H1 (cell line): ENCODE data around the gene FPR3. TPM values are rescaled to one million over a fixed set of nuclear protein-coding genes. Genes with fewer than 3 reads are reported as not detected.

ENCODE experiments used
- CTCF ChIA-PET: fragments of 300-600 bp; sonication (Branson Sonifier 250); formaldehyde crosslinking; loops from one replicate; lab custom pipeline; 2021; ENCODE audit not compliant: partially characterized antibody; lab: Charles Lee
- POLR2A ChIA-PET: fragments of 300-600 bp; sonication (Branson Sonifier 250); formaldehyde crosslinking; loops from one replicate; lab custom pipeline; 2021; ENCODE audit warnings: inconsistent platforms; ENCODE audit not compliant: partially characterized antibody; lab: Charles Lee
- DNase-seq, 2 experiments: peaks; one replicate each; pipeline versions ENCODE4 v3.0.0 to v3.0.0-alpha.2; 2010 to 2022; ENCODE audit warnings: low spot score in 2 of 2, low read depth in 1 of 2, mixed read lengths in 1 of 2
- FAIRE-seq: peaks from 2 replicates; lab custom pipeline; 2011; peaks lifted over from hg19 to GRCh38; lab: Jason Lieb, UNC
- H2AFZ ChIP-seq: 2 replicates; pipeline ENCODE4 v1.8.1; 2012; ENCODE audit warnings: low read length, inconsistent platforms
- H2AK5ac ChIP-seq: 2 replicates; pipeline ENCODE4 v1.6.1; 2013; ENCODE audit warnings: low read depth, low read length
- H2BK120ac ChIP-seq: replicated peaks from 2 replicates; pipeline ENCODE3; 2013; ENCODE audit warnings: low read depth, low read length, inconsistent platforms
- H2BK12ac ChIP-seq: 2 replicates; pipeline ENCODE4 v1.6.1; 2013; ENCODE audit warnings: low read depth, low read length
- H2BK15ac ChIP-seq: 2 replicates; pipeline ENCODE4 v1.6.1; 2013; ENCODE audit warnings: low read length
- H2BK20ac ChIP-seq: 2 replicates; pipeline ENCODE4 v1.6.1; 2013; ENCODE audit warnings: low read length
- H2BK5ac ChIP-seq: 2 replicates; pipeline ENCODE4 v1.6.1; 2013; ENCODE audit warnings: low read depth, low read length
- H3K14ac ChIP-seq: 2 replicates; pipeline ENCODE4 v1.6.1; 2013; ENCODE audit warnings: inconsistent platforms; ENCODE audit not compliant: insufficient read length
- H3K18ac ChIP-seq: 2 replicates; pipeline ENCODE4 v1.6.1; 2013; ENCODE audit warnings: low read length; ENCODE audit errors: extremely low read depth
- H3K23ac ChIP-seq: 2 replicates; pipeline ENCODE4 v1.6.1; 2013; ENCODE audit warnings: inconsistent platforms; ENCODE audit not compliant: insufficient read length
- H3K23me2 ChIP-seq: 2 replicates; pipeline ENCODE4 v1.6.1; 2013; ENCODE audit warnings: low read depth, low read length
- H3K27ac ChIP-seq: 2 replicates; pipeline ENCODE4 v1.6.1; 2011; ENCODE audit warnings: low read depth, low read length, inconsistent platforms
- H3K27me3 ChIP-seq, 4 experiments: replicated peaks in 1 of 4; 1 replicate in 1 of 4; 2 replicates in 3 of 4; pipeline versions ENCODE4 v1.6.1 to v1.8.1; 2011 to 2013; ENCODE audit warnings: low read length in 3 of 4, mild to moderate bottlenecking in 3 of 4, inconsistent platforms in 2 of 4, mixed read lengths in 2 of 4, moderate library complexity in 1 of 4; ENCODE audit not compliant: control insufficient read depth in 3 of 4, insufficient read depth in 3 of 4; ENCODE audit errors: extremely low read depth in 1 of 4
- H3K36me3 ChIP-seq, 4 experiments: 2 replicates each; pipeline versions ENCODE4 v1.6.1 to v1.8.1; 2011 to 2013; ENCODE audit warnings: mild to moderate bottlenecking in 4 of 4, low read length in 3 of 4, moderate library complexity in 2 of 4, control low read depth in 1 of 4, inconsistent platforms in 1 of 4; ENCODE audit not compliant: insufficient read depth in 4 of 4, control insufficient read depth in 2 of 4
- H3K4ac ChIP-seq: replicated peaks from 2 replicates; pipeline ENCODE3; 2013; ENCODE audit warnings: low read length, low read depth, mixed read lengths, inconsistent platforms; ENCODE audit not compliant: insufficient read length
- H3K4me1 ChIP-seq, 4 experiments: replicated peaks in 1 of 4; 1 replicate in 1 of 4; 2 replicates in 3 of 4; pipeline versions ENCODE4 v1.6.1 to v1.8.1; 2011 to 2013; ENCODE audit warnings: low read length in 3 of 4, inconsistent platforms in 2 of 4, mixed read lengths in 1 of 4; ENCODE audit not compliant: insufficient read depth in 4 of 4, control insufficient read depth in 3 of 4
- H3K4me2 ChIP-seq, 2 experiments: 2 replicates each; pipeline versions ENCODE4 v1.6.1 to v1.8.1; 2011 to 2013; ENCODE audit warnings: low read depth in 2 of 2, low read length in 2 of 2, control low read depth in 1 of 2, inconsistent platforms in 1 of 2, mild to moderate bottlenecking in 1 of 2; ENCODE audit not compliant: insufficient read depth in 1 of 2
- H3K4me3 ChIP-seq, 4 experiments: fragments of 200-600, 300-600 bp in 1 of 4; sonication (generic), shearing (Covaris generic), sonication (Bioruptor Twin) in 1 of 4; 2 replicates each; pipeline versions ENCODE4 v1.5.1 to v1.8.1; 2011 to 2016; ENCODE audit warnings: low read length in 4 of 4, low read depth in 3 of 4, control low read depth in 2 of 4, inconsistent platforms in 2 of 4, mild to moderate bottlenecking in 2 of 4, mixed read lengths in 1 of 4, moderate library complexity in 1 of 4; ENCODE audit not compliant: insufficient read depth in 2 of 4; ENCODE audit errors: extremely low read depth in 1 of 4
- H3K56ac ChIP-seq: replicated peaks from 2 replicates; pipeline ENCODE3; 2013; ENCODE audit warnings: low read depth, mild to moderate bottlenecking, mixed read lengths, low read length, inconsistent platforms; ENCODE audit not compliant: insufficient read length
- H3K79me1 ChIP-seq: 2 replicates; pipeline ENCODE4 v1.6.1; 2013; ENCODE audit warnings: low read depth, low read length, control low read depth
- H3K79me2 ChIP-seq, 2 experiments: 2 replicates each; pipeline versions ENCODE4 v1.6.1 to v1.8.1; 2012 to 2013; ENCODE audit warnings: low read length in 2 of 2, mild to moderate bottlenecking in 2 of 2, inconsistent platforms in 1 of 2; ENCODE audit not compliant: insufficient read depth in 2 of 2, control insufficient read depth in 1 of 2
- H3K9ac ChIP-seq, 4 experiments: replicated peaks in 1 of 4; 1 replicate in 1 of 4; 2 replicates in 3 of 4; pipeline versions ENCODE4 v1.6.1 to v1.8.1; 2011 to 2013; ENCODE audit warnings: low read depth in 3 of 4, low read length in 3 of 4, control low read depth in 2 of 4, mild to moderate bottlenecking in 2 of 4, moderate library complexity in 2 of 4, inconsistent platforms in 1 of 4; ENCODE audit errors: extremely low read depth in 1 of 4
- H3K9me3 ChIP-seq, 2 experiments: 2 replicates each; pipeline versions ENCODE4 v1.6.1 to v1.8.1; 2012 to 2013; ENCODE audit warnings: mild to moderate bottlenecking in 2 of 2, moderate library complexity in 2 of 2, control low read depth in 1 of 2, inconsistent platforms in 1 of 2, low read depth in 1 of 2, low read length in 1 of 2, mixed read lengths in 1 of 2; ENCODE audit not compliant: insufficient read depth in 2 of 2
- H4K20me1 ChIP-seq, 2 experiments: replicated peaks in 1 of 2; 2 replicates each; pipeline versions ENCODE3 to v1.8.1; 2011 to 2013; ENCODE audit warnings: inconsistent platforms in 2 of 2, low read length in 2 of 2, mild to moderate bottlenecking in 1 of 2; ENCODE audit not compliant: insufficient read depth in 2 of 2, control insufficient read depth in 1 of 2
- H4K5ac ChIP-seq: 2 replicates; pipeline ENCODE4 v1.6.1; 2013; ENCODE audit warnings: low read length, low read depth, mixed read lengths, inconsistent platforms; ENCODE audit not compliant: insufficient read length
- H4K8ac ChIP-seq: 2 replicates; pipeline ENCODE4 v1.8.0; 2013; ENCODE audit warnings: mild to moderate bottlenecking, moderate library complexity, low read length, inconsistent platforms; ENCODE audit not compliant: insufficient read depth; ENCODE audit errors: extremely low read depth
- H4K91ac ChIP-seq: replicated peaks from 2 replicates; pipeline ENCODE3; 2013; ENCODE audit warnings: low read length, mixed read lengths, inconsistent platforms; ENCODE audit not compliant: insufficient read length
- BACH1 ChIP-seq: IDR thresholded peaks from 2 replicates; pipeline ENCODE4 v1.6.1; 2012; ENCODE audit warnings: low read length, improper control_type of control experiment
- BRCA1 ChIP-seq: IDR thresholded peaks from 2 replicates; pipeline ENCODE4 v1.6.1; 2012; ENCODE audit warnings: low read depth, low read length, improper control_type of control experiment
- EGR1 ChIP-seq: IDR thresholded peaks from 2 replicates; pipeline ENCODE4 v1.6.1; 2011; ENCODE audit warnings: low read depth, low read length, borderline replicate concordance
- KDM1A ChIP-seq: fragments of 200-600, 300-600 bp; sonication (generic); IDR thresholded peaks from 2 replicates; pipeline ENCODE4 v1.7.1; 2016; ENCODE audit warnings: mild to moderate bottlenecking, low read length, borderline replicate concordance
- KDM5A ChIP-seq: fragments of 200-600 bp; IDR thresholded peaks from 2 replicates; pipeline ENCODE4 v1.7.1; 2012; ENCODE audit warnings: mild to moderate bottlenecking, low read length, inconsistent platforms, mixed read lengths
- RAD21 ChIP-seq, 2 experiments: IDR thresholded peaks in 1 of 2; conservative IDR thresholded peaks in 1 of 2; 2 replicates each; pipeline ENCODE4 v1.6.1; 2011; ENCODE audit warnings: low read depth in 2 of 2, low read length in 2 of 2, improper control_type of control experiment in 1 of 2, inconsistent platforms in 1 of 2, mild to moderate bottlenecking in 1 of 2, moderate library complexity in 1 of 2
- RBBP5 ChIP-seq: IDR thresholded peaks from 2 replicates; pipeline ENCODE4 v1.7.1; 2012; ENCODE audit warnings: low read depth, mild to moderate bottlenecking, inconsistent platforms, low read length, moderate library complexity, borderline replicate concordance
- RNF2 ChIP-seq: fragments of 200-900, 300-1000 bp; sonication (generic); IDR thresholded peaks from 2 replicates; pipeline ENCODE4 v1.7.1; 2016; ENCODE audit warnings: borderline replicate concordance, low read depth, mild to moderate bottlenecking, antibody characterized with exemption, low read length; ENCODE audit not compliant: poor library complexity, severe bottlenecking; ENCODE audit errors: missing control alignments
- YY1 ChIP-seq: IDR thresholded peaks from 2 replicates; pipeline ENCODE4 v1.6.1; 2011; ENCODE audit warnings: low read depth, mild to moderate bottlenecking, low read length
- WGBS, 2 experiments: shearing (Covaris generic) in 1 of 2; methylation state at CpG; one replicate each; pipeline versions ENCODE4 v1.1.6 to v1.1.7; 2013 to 2015; ENCODE audit warnings: low lambda C conversion rate in 2 of 2, mixed read lengths in 2 of 2, inconsistent platforms in 1 of 2, low coverage in 1 of 2, missing lambda C conversion rate in 1 of 2; ENCODE audit not compliant: insufficient replicate concordance in 2 of 2, insufficient coverage in 1 of 2, insufficient read length in 1 of 2; ENCODE audit errors: extremely low coverage in 1 of 2, missing lambda C conversion rate in 1 of 2; 5-methylcytosine and 5-hydroxymethylcytosine counted together
- polyA plus RNA-seq, 7 experiments: library from polyadenylated mRNA; depleted of rRNA in 3 of 7; stranded (reverse) in 5 of 7; unstranded in 2 of 7; fragments of >200 nt in 5 of 7; fragments of 200-250 nt in 2 of 7; gene quantifications; 1 replicate in 5 of 7; 2 replicates in 1 of 7; 4 replicates in 1 of 7; pipeline versions ENCODE4 v1.2.1 to v1.2.3, GENCODE V29; 2011 to 2013; ENCODE audit warnings: missing spikeins in 2 of 7, mixed read lengths in 2 of 7
- total RNA-seq: library from RNA; stranded (reverse); fragmentation: NEBNext Ultra II Directional; extraction: Animal tissue kit (Norgen Biotek cat#: 25700); gene quantifications from 2 replicates; pipeline ENCODE4 v1.2.1, GENCODE V29; 2021
- TF ChIP-seq, protein P1 (sequence below): IDR thresholded peaks from 2 replicates; pipeline ENCODE4 v1.6.1; 2012; ENCODE audit warnings: inconsistent platforms
- TF ChIP-seq, protein P2 (sequence below): IDR thresholded peaks from 2 replicates; pipeline ENCODE4 v1.6.1; 2011; ENCODE audit warnings: low read depth, mild to moderate bottlenecking, low read length; ENCODE audit not compliant: insufficient read depth

The FPR3 gene
- total and polyA plus RNA-seq, 2 of the 8 experiments (the other 6 are each of a cell fraction or from before 2014, with no cell fraction given): not detected

DNA sequence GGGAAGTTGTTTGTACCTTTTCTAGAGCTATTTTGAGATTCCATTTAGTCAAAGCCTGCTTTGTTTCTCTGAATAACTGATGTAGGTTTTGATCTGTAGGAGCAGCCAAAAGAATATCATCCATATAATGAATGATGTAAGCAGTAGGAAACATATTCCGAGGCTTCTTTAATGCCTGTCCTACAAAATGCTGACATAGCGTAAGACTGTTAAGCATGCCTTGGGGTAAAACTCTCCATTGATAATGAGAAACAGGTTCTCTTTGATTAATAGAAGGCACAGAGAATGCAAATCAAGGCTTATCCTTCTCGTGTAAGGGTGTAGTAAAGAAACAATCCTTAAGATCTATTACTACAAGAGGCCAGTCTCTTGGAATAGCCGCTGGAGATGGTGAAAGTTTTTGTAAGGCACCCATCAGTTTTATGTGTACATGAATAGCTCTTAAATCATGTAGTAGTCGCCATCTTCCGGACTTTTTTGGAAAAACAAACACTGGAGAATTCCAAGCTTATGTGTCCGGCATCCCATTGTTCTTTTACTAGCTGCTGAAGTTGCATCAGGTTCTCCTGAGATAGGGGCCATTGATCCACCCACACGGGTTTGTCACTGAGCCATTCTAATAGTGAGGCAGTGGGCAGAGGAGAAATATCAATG is 13.5 kb downstream of the FPR3 start:
- Histone ChIP-seq H2BK15ac (no peak overlapping the region), H3K14ac (no peak overlapping the region), H2AK5ac (no peak overlapping the region), H3K23me2 (no peaks in the 10 kb centered on the region; the same call in 1 of the 2 replicates), H3K4me1 (peaks cover 0 to 5% (median 1%) of the 10 kb centered on the region in 4 experiments; a peak in 3 of 7 replicates), H2BK120ac (no peak overlapping the region), H2BK12ac (no peak overlapping the region), H3K4me2 (no peak overlapping the region), H3K9ac (no peak overlapping the region), H3K79me1 (no peaks in the 10 kb centered on the region), H2BK5ac (no peak overlapping the region), H2AFZ (no peak overlapping the region), H4K91ac (no peak overlapping the region), H3K27ac (no peak overlapping the region; the same call in 1 of the 2 replicates), H4K8ac (no peak overlapping the region), H4K5ac (no peak overlapping the region), H3K23ac (no peak overlapping the region), H3K79me2 (no peaks in the 10 kb centered on the region), H3K4me3 (no peak overlapping the region), H3K27me3 (no peaks in the 10 kb centered on the region), H2BK20ac (no peak overlapping the region), H3K56ac (no peak overlapping the region), H3K4ac (no peak overlapping the region), H3K36me3 (peaks cover 0 to 8% (median 0%) of the 10 kb centered on the region in 4 experiments; a peak in 2 of 8 replicates), H3K18ac (no peak overlapping the region), H3K9me3 (peaks cover 12 to 26% of the 10 kb centered on the region in 2 experiments; a peak in 3 of 4 replicates), H4K20me1 (no peaks in the 10 kb centered on the region)
- FAIRE-seq: no peak
- CTCF ChIA-PET: interaction anchor here (1.5 to 2.2 kb wide), 3 partner anchors 10 to 31 kb away, joined by 4 to 8 read pairs (median 4); no protein-coding TSS in a partner anchor
- POLR2A ChIA-PET: interaction anchor here (0.7 kb wide), 1 partner anchor 12 kb away, joined by 3 read pairs; no protein-coding TSS in a partner anchor
- WGBS, 2 experiments: 86% methylated on average over 8 of the region's 8 CpGs; no CpG with 5 or more reads in 1 of the 2 experiments
- DNase-seq: no peak
- TF ChIP-seq RAD21 (IDR thresholded peaks at IDR 0.05 in 1 of 2, conservative IDR thresholded peaks at IDR 0.05 in 1 of 2; ENCODE audit: low read depth in 2 of 2, low read length in 2 of 2) (no peak), KDM5A (no peak), BACH1 (no peak), EGR1 (no peak), BRCA1 (no peak), YY1 (no peak), RBBP5 (no peak), RNF2 (no peak), KDM1A (no peak)
- TF ChIP-seq, protein P1, sequence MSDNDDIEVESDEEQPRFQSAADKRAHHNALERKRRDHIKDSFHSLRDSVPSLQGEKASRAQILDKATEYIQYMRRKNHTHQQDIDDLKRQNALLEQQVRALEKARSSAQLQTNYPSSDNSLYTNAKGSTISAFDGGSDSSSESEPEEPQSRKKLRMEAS: no peak
- TF ChIP-seq, protein P2, sequence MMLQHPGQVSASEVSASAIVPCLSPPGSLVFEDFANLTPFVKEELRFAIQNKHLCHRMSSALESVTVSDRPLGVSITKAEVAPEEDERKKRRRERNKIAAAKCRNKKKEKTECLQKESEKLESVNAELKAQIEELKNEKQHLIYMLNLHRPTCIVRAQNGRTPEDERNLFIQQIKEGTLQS: no peak
